Adipose tissue (tissue), 3 donors: ENCODE results near the gene CLNK. TPM values are rescaled to one million over a fixed set of nuclear protein-coding genes. Genes with fewer than 3 reads are reported as not detected.

Experiments
- H3K27ac ChIP-seq: one replicate; pipeline ENCODE4 v1.5.1; 2013; ENCODE audit warnings: low read depth, low read length
- WGBS, 3 donors: extraction: QIAGEN DNeasy Blood & Tissue Kit; methylation state at CpG; one replicate each; pipeline ENCODE4 v1.1.7; 2013; 5-methylcytosine and 5-hydroxymethylcytosine counted together
- polyA plus RNA-seq, 3 donors: library from polyadenylated mRNA; stranded (reverse); fragments of 200-250 nt; gene quantifications; one replicate each; pipeline ENCODE4 v1.2.3, GENCODE V29; 2013
- donor health status: healthy with polysubstance abuse.
- donor health status: Bipolar disorder and iron deficiency.
- donor health status: healthy.

Gene CLNK
- polyA plus RNA-seq, 3 donors = 0.01 to 0.05 TPM; not detected in 1

- WGBS, 3 donors = 90 to 95% (median 95%) methylated on average over 2 of the region's 2 CpGs
- H3K27ac ChIP-seq = no peak overlapping the region
These were observed 115.1 kb downstream of the CLNK start for GRCh38 chr4:10569491-10569890.

DNA sequence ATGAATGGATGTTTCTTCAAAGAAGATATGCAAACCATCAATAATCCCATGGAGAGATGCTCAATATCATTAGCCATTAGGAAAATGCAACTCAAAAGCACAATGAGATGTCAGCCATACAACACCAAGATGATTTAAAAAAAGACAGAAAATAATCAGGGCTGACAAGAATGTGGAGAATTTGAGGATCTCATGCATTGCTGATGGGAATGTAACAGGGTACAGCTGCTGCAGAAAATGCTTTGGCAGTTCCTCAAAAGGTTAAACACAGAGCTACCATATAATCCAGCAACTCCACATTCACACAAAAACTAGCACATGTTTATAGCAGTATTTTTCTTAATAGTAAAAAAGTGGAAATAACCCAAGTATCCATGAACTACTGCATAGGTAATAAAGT, 116.8 kb downstream of the CLNK start:
- no peak overlapping the region for H3K27ac ChIP-seq

DNA sequence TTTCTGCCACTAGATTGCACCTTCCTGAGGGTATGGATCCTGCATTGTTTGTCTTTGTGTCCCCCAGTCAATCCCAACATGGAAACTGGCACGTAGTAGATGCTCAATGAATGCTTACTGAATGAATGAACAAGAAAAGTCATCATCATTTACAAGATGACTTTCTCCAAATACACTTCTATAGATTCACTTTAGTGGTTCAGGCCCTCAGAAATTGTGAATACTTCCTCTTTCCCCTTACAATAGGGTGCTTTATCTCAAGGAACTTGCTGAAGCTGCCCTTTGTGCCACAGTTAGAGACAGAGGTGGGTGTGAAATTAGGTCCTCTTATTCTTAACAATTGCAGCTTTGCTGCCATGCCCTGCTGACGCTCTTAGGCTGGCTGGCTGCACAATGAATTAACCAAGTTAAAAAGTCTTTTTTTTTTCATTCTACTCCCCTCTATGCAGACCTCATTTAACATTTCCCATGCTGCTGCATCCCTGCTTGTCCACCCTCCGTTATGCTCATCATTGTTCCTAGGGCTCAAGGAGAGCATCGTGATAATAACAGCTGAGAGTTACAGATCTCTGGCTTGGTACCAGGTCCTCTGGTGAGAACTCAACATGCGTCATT, 119.3 kb downstream of the CLNK start:
- 75 to 91% (median 88%) methylated on average over 5 of the region's 5 CpGs for WGBS, 3 donors
- H3K27ac ChIP-seq = no peak overlapping the region

GRCh38 chr4:10554694-10555093, 129.9 kb downstream of the CLNK start:
- H3K27ac ChIP-seq = no peak overlapping the region
- 4 to 8% (median 6%) methylated on average over 6 of the region's 6 CpGs for WGBS, 3 donors

DNA sequence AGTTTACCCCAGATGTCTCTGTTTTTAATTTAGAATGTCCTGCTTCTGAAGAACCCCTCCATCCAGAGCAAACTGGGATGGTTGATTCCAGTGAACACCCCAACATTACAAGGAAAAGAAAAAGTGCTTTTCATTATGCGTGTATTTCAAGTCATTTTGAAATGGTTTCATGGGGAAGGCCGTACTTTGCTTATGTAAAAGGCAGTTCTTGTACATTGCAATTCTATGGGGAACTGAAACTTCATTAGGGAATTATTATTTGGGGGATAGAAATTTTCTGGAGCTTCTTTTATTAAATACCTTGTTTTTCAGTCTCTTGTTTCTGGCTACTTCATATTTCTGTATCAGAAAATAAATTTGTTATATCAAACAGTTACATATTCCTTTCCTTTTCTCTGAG, 130.4 kb downstream of the CLNK start:
- 73 to 89% (median 76%) methylated on average over 2 of the region's 2 CpGs for WGBS, 3 donors

GRCh38 chr4:10552591-10553280, 131.8 kb downstream of the CLNK start:
- 50 to 53% (median 52%) methylated on average over 13 of the region's 13 CpGs for WGBS, 3 donors
- no peak overlapping the region for H3K27ac ChIP-seq

More for the DNA sequence above, 130.4 kb downstream of the CLNK start:
- no peak overlapping the region for H3K27ac ChIP-seq

DNA sequence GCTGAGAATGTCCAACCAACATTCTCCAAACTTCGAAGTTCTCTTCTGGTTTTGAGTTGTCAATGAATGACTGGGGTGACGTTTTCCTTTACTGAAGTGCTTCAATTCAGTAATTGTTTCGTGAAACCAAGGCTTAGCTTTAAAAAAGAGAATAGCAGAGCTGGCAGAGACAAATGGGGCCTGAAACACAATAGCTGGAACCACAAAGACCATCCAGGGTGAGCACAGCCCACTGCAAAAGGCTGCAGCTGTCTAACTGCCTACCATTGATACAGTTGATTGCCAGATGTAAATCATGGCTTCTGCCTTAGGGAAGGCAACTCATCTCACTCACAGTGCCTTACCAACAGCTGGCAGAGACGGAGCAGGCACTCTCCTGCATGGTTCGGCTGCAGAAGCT, 148.7 kb downstream of the CLNK start:
- H3K27ac ChIP-seq = no peak overlapping the region
- WGBS, 3 donors = 47 to 75% (median 73%) methylated on average over 5 of the region's 5 CpGs

GRCh38 chr4:10534820-10535219, 149.7 kb downstream of the CLNK start:
- 68 to 89% (median 81%) methylated on average over 6 of the region's 6 CpGs for WGBS, 3 donors
- no peak overlapping the region for H3K27ac ChIP-seq

GRCh38 chr4:10532155-10532554, 152.4 kb downstream of the CLNK start:
- 60 to 78% (median 66%) methylated on average over 2 of the region's 2 CpGs for WGBS, 3 donors

GRCh38 chr4:10530137-10530786, 154.3 kb downstream of the CLNK start:
- WGBS, 3 donors = 56 to 71% (median 62%) methylated on average over 11 of the region's 11 CpGs
- H3K27ac ChIP-seq = no peak overlapping the region

More at GRCh38 chr4:10532155-10532554, 152.4 kb downstream of the CLNK start:
- H3K27ac ChIP-seq = no peak overlapping the region

- H3K27ac ChIP-seq = no peak overlapping the region
- 56 to 73% (median 60%) methylated on average over 2 of the region's 2 CpGs for WGBS, 3 donors
These were observed 155.1 kb downstream of the CLNK start for GRCh38 chr4:10529291-10530136.

DNA sequence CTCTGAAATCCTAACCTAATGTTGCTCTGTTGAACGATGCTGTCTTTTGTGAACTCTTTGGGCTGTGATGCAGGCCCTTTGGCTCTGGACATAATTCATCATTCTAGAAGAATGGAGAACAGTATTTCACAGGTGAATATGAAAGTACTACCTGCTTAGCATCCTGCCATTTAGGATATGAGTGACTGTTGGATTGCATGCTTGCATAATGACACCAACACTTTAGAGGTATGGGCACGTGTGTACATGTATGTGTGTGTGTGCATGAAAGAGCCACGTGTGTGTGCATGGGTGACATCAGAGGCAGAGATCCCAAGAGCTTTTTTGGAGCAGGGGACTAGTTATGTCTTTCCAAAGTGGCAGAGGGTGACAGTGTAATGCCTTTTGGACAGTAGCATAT, 157.1 kb downstream of the CLNK start:
- WGBS, 3 donors = 65 to 89% (median 84%) methylated on average over 3 of the region's 3 CpGs
- no peak overlapping the region for H3K27ac ChIP-seq

DNA sequence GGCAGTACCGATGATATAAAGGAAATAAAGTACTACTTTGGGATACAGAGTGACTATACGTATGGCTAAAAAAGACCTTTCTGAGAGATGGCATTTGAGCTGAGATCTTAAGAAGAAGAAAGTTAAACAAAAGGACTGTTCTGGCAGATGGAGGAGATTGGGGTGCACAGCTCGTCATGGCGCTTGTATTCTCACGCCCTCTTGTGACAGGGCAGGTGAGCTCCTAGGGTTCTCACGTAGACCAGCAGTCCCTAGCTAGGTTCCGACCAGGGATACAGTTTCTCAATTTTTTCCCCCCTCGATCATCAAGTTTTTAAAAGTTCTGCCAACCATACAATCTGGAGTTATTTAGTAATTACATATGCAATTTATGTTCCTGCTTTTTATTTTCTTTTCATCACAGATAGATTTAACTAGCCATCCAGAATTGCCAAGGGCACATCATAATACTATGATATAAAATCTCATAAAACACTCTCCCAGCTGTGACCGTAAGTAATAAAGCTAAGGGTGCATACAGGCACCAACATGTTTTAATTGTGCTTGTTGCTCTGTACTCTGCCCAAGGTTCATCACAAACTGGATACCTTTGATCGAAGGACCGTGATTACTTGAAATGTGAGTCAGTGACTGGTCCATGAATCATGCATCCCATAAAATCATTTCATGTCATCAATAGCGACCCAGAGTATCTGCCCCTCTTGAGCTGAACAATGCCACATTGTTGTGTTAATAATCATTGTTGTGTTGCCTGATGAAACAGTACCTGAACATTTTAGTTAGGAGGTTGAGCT, 157.9 kb downstream of the CLNK start:
- no peak overlapping the region for H3K27ac ChIP-seq
- 77 to 83% (median 83%) methylated on average over 12 of the region's 12 CpGs for WGBS, 3 donors

- WGBS, 3 donors = 58 to 69% (median 61%) methylated on average over 5 of the region's 5 CpGs
- H3K27ac ChIP-seq = no peak overlapping the region
These were observed 160.3 kb downstream of the CLNK start for GRCh38 chr4:10524196-10524833.

GRCh38 chr4:10521424-10521823, 163.1 kb downstream of the CLNK start:
- 81 to 90% (median 83%) methylated on average over 3 of the region's 3 CpGs for WGBS, 3 donors
- no peak overlapping the region for H3K27ac ChIP-seq

GRCh38 chr4:10509733-10510132, 174.8 kb downstream of the CLNK start:
- 53 to 82% (median 75%) methylated on average over 3 of the region's 3 CpGs for WGBS, 3 donors
- no peak overlapping the region for H3K27ac ChIP-seq

DNA sequence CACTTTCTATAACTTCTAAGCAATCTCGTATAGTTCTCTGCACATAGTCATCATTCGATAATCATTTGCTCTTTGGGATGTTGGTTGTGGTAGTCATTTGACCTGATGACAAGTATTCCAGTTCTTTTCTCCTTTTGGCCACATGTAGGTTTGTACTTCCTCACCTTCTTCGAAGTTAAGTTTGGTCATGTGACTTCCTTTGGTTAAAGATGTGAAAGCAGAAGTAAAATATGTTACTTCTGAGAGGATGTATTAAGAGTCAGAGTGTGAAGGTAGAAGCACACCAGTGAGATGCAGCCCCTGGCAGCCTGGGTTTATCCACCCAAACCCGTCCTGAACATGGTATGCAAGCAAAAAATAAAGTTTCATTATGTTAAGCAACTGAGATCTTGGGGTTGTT, 178.5 kb downstream of the CLNK start:
- no peak overlapping the region for H3K27ac ChIP-seq
- 74 to 79% (median 76%) methylated on average over 4 of the region's 4 CpGs for WGBS, 3 donors
